Upper lobe of left lung (tissue), 6 donors: ENCODE results near the gene SLC22A15. TPM values are rescaled to one million over a fixed set of nuclear protein-coding genes. Genes with fewer than 3 reads are reported as not detected.
A peak's percentile ranks its signal among the peaks of the same experiment; 100 is the strongest.

Experiments
- ATAC-seq, 2 donors: fragments of 200-7000 bp; cut with Tn5 transposase; one replicate each; pipeline ENCODE4 v1.9.1; 2022; ENCODE audit warnings: mild to moderate bottlenecking in 2 of 2, moderate library complexity in 2 of 2; ENCODE audit not compliant: low FRiP score in 2 of 2
- DNase-seq, 2 donors: peaks; one replicate each; pipeline ENCODE4 v3.0.0-alpha.2; 2019 to 2020
- H3K27ac ChIP-seq, 4 donors: fragments of 200-600 bp; sonication (generic); one replicate each; pipeline ENCODE4 v1.5.1; 2016 to 2019
- H3K27me3 ChIP-seq, 4 donors: fragments of 200-600 bp; sonication (generic); one replicate each; pipeline ENCODE4 v1.5.1; 2017 to 2019
- H3K36me3 ChIP-seq, 4 donors: fragments of 200-600 bp; sonication (generic); one replicate each; pipeline ENCODE4 v1.5.1; 2016 to 2019
- H3K4me1 ChIP-seq, 4 donors: fragments of 200-600 bp; sonication (generic); one replicate each; pipeline ENCODE4 v1.5.1; 2018 to 2019
- H3K4me3 ChIP-seq, 4 donors: fragments of 200-600 bp; sonication (generic); one replicate each; pipeline ENCODE4 v1.5.1; 2017 to 2019; ENCODE audit warnings: mild to moderate bottlenecking in 2 of 4, moderate library complexity in 1 of 4
- H3K9me3 ChIP-seq, 4 donors: fragments of 200-600 bp; sonication (generic); one replicate each; pipeline ENCODE4 v1.5.1; 2018 to 2019
- CTCF ChIP-seq, 6 experiments: fragments of 450-650 bp in 4 of 6; fragments of 200-600 bp in 2 of 6; sonication (generic) in 2 of 6; IDR thresholded peaks; one replicate each; pipeline ENCODE4 v1.5.1; 2016 to 2019; ENCODE audit warnings: antibody characterized with exemption in 6 of 6
- EP300 ChIP-seq, 4 donors: sonication (generic); formaldehyde crosslinking; IDR thresholded peaks; one replicate each; pipeline ENCODE4 v1.5.1; 2017; ENCODE audit warnings: antibody characterized with exemption in 4 of 4, control low read depth in 2 of 4
- POLR2A ChIP-seq, 4 donors: fragments of 450-650 bp; IDR thresholded peaks; one replicate each; pipeline ENCODE4 v1.5.1; 2016 to 2017; ENCODE audit warnings: antibody characterized with exemption in 4 of 4, mild to moderate bottlenecking in 2 of 4
- POLR2AphosphoS5 ChIP-seq, 2 donors: sonication (generic); formaldehyde crosslinking; IDR thresholded peaks; one replicate each; pipeline ENCODE4 v1.5.1; 2017; ENCODE audit warnings: antibody characterized with exemption in 2 of 2
- WGBS, 2 donors: methylation state at CpG; one replicate each; pipeline ENCODE4 v1.1.5; 2017 to 2018; 5-methylcytosine and 5-hydroxymethylcytosine counted together
- total RNA-seq, 6 donors: library from RNA; depleted of rRNA in 4 of 6; stranded (reverse); fragments of >200 nt in 4 of 6; gene quantifications; one replicate each; pipeline versions ENCODE4 v1.1.0 to v1.2.1, GENCODE V29; 2016 to 2021
- donor health status: DM: no; HTN: no; CAD: no; lungs with moderate emphysema.
- donor health status: DM: no; HTN: yes; CAD: no; lungs with severe emphysema.

The SLC22A15 gene
- total RNA-seq, 6 donors from 2014 or later, result 12.5 to 52.4 (median 27.1) TPM

DNA sequence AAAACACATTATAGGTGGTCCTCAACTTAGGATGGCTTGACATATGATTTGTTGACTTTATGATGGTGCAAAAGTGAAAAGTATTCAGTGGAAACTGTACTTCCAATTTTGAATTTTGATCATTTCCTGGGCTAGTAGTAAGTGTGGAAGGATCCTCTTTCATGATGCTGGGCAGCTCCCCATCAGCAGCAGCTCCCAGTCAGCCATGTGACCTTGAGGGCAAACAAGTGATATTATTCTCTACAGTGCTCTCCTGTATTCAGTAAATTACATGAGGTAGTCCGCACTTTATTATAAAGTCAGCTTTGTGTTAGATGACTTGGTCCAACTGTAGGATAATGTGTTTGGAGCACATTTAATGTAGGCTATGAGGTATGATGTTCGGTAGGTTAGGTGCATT is 36.4 kb downstream of the SLC22A15 start:
- Histone ChIP-seq H3K4me3 (no peak overlapping the region), H3K27ac (no peak overlapping the region), H3K27me3 (no peaks in the 10 kb centered on the region), H3K4me1 (no peaks in the 10 kb centered on the region), H3K36me3 (no peaks in the 10 kb centered on the region), H3K9me3 (no peaks in the 10 kb centered on the region)
- WGBS, 2 donors, result 92 to 100% methylated on average over 2 of the region's 2 CpGs
- DNase-seq (no peak), ATAC-seq (no peak)
- TF ChIP-seq POLR2A (IDR thresholded peaks at IDR 0.05) (no peak), CTCF (IDR thresholded peaks at IDR 0.05) (no peak), EP300 (IDR thresholded peaks at IDR 0.05) (no peak), POLR2AphosphoS5 (IDR thresholded peaks at IDR 0.05) (no peak)

GRCh38 chr1:116015679-116016078 is 39.4 kb downstream of the SLC22A15 start:
- no peak for TF ChIP-seq EP300 (IDR thresholded peaks at IDR 0.05)
- TF ChIP-seq POLR2AphosphoS5 (IDR thresholded peaks at IDR 0.05), result no peak
- TF ChIP-seq POLR2A (IDR thresholded peaks at IDR 0.05), result no peak
- 76 to 92% methylated on average over 1 of the region's 1 CpG for WGBS, 2 donors
- H3K27me3 ChIP-seq, result no peaks in the 10 kb centered on the region
- ATAC-seq (no peak), DNase-seq (no peak)
- H3K9me3 ChIP-seq, result no peaks in the 10 kb centered on the region
- no peaks in the 10 kb centered on the region for H3K36me3 ChIP-seq
- no peak overlapping the region for H3K4me3 ChIP-seq
- no peaks in the 10 kb centered on the region for H3K4me1 ChIP-seq
- H3K27ac ChIP-seq, result no peak overlapping the region

- H3K27ac ChIP-seq, result no peak overlapping the region
- H3K9me3 ChIP-seq, result no peaks in the 10 kb centered on the region
- TF ChIP-seq POLR2A (IDR thresholded peaks at IDR 0.05), result no peak
- no peak for TF ChIP-seq CTCF (IDR thresholded peaks at IDR 0.05)
- no peak for TF ChIP-seq EP300 (IDR thresholded peaks at IDR 0.05)
- TF ChIP-seq POLR2AphosphoS5 (IDR thresholded peaks at IDR 0.05), result no peak
Observed at GRCh38 chr1:116018007-116018406, 41.7 kb downstream of the SLC22A15 start.

DNA sequence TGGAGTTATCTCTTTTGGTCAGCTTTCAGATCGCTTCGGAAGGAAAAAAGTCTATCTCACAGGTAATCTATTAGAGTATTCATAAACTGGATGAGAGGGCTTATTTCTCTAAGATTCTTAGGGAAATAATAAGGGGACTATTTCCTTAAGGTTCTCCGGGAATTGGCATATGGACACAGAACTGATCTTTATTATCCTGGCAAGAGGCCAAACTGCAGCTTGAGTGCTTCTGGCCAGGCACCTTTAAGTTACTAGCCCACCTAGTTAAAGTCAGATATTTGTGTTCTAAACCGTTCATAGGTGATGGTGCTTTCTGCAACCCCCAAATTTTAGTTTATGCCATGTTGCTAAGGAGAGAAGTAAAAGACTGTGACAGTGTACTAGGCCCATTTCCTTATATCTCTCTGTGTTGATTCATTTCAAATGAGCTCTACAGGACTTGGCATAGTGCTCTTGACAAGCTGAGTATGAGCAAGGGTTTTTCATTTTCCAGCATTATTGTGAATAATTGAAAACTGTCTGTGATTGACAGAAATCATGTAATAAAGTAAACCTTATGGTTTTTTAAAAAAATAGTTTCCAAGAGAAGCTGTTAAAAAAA is 43.4 kb downstream of the SLC22A15 start:
- 78 to 83% methylated on average over 4 of the region's 4 CpGs for WGBS, 2 donors
- ATAC-seq (no peak), DNase-seq (no peak)
- H3K27ac ChIP-seq, result no peak overlapping the region
- H3K9me3 ChIP-seq, result no peaks in the 10 kb centered on the region
- H3K36me3 ChIP-seq, result peaks cover 0 to 16% (median 7%) of the 10 kb centered on the region in 4 donors
- no peak for TF ChIP-seq POLR2AphosphoS5 (IDR thresholded peaks at IDR 0.05)
- TF ChIP-seq POLR2A (IDR thresholded peaks at IDR 0.05), result no peak
- TF ChIP-seq CTCF (IDR thresholded peaks at IDR 0.05), result no peak
- TF ChIP-seq EP300 (IDR thresholded peaks at IDR 0.05), result no peak
- no peaks in the 10 kb centered on the region for H3K27me3 ChIP-seq
- H3K4me1 ChIP-seq, result no peaks in the 10 kb centered on the region
- H3K4me3 ChIP-seq, result no peak overlapping the region

More at GRCh38 chr1:116018007-116018406, 41.7 kb downstream of the SLC22A15 start:
- Histone ChIP-seq H3K27me3 (no peaks in the 10 kb centered on the region), H3K4me3 (no peak overlapping the region), H3K4me1 (no peaks in the 10 kb centered on the region), H3K36me3 (peaks cover 0 to 16% (median 7%) of the 10 kb centered on the region in 4 donors)
- DNase-seq (no peak), ATAC-seq (no peak)
- WGBS, 2 donors, result 76 to 86% methylated on average over 5 of the region's 5 CpGs

DNA sequence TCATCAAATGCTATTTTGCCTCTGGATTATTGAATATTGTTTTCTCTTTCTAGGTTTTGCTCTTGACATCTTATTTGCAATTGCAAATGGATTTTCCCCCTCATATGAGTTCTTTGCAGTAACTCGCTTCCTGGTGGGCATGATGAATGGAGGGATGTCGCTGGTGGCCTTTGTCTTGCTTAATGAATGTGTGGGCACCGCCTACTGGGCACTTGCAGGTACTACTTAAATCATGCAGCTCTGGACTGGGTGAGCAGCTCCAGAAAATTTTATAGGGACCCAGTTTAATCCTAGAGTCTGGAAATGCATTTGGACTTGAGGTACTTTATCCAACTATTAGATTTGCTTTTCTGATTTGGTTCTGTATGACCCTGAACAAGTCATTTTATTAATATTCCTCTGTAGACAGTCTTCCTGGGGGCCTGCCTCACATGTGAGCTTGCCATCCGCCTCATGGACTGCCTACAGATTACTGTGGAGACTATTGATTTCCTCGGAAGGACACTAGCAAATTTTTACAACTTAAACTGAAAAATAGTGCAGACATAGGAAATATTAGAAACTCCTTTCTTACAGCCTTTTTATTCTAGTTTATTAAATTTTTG is 44.5 kb downstream of the SLC22A15 start:
- ATAC-seq, result peak in 1 of 2 donors; percentile 67

More for the DNA sequence above, 44.5 kb downstream of the SLC22A15 start:
- Histone ChIP-seq H3K4me3 (no peak overlapping the region), H3K27me3 (no peaks in the 10 kb centered on the region), H3K27ac (no peak overlapping the region), H3K4me1 (no peaks in the 10 kb centered on the region), H3K9me3 (no peaks in the 10 kb centered on the region), H3K36me3 (peaks cover 0 to 16% (median 7%) of the 10 kb centered on the region in 4 donors)
- peak in 1 of 2 donors; percentile 59 for DNase-seq
- 52 to 60% methylated on average over 5 of the region's 5 CpGs for WGBS, 2 donors
- TF ChIP-seq POLR2A (IDR thresholded peaks at IDR 0.05) (no peak), CTCF (IDR thresholded peaks at IDR 0.05) (peak; percentile 26 to 53 (median 39))
